GM21825 (cell line): Measurements from ENCODE around the gene LY9.
"Not testable (repeated sequence)": the region's sequence is repeated elsewhere in the genome, so short reads cannot be mapped to it uniquely, and the experiment has no call there.

Source experiments
- ATAC-seq: cut with Tn5 transposase; IDR thresholded peaks from one replicate; pipeline ENCODE4 v1.9.1; 2021; ENCODE audit warnings: mild to moderate bottlenecking, moderate library complexity; ENCODE audit not compliant: unreplicated experiment

LY9 gene

GRCh38 chr1:160863774-160864131 is 67.8 kb downstream of the LY9 start:
- no peak for ATAC-seq

DNA sequence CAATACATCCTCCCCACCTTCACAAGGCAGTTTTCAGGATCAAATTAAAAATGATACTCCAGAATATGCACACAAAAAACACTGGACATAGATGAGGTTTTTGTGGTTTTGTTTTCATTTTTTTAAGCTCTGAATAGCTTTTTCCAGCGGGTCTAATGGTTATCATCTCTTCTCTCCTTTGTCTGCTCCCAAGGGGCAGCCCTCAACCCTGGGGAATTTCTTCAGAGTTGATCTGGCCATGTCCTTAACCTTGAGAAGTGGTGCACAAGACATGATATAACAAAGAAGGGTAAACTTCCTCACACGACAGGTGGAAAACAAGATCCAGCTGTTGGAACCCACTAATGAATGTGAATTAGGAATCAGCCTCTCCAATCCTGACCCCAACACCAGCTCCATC is 68.2 kb downstream of the LY9 start:
- ATAC-seq: no peak

GRCh38 chr1:160865337-160865736 is 69.4 kb downstream of the LY9 start:
- no peak for ATAC-seq

DNA sequence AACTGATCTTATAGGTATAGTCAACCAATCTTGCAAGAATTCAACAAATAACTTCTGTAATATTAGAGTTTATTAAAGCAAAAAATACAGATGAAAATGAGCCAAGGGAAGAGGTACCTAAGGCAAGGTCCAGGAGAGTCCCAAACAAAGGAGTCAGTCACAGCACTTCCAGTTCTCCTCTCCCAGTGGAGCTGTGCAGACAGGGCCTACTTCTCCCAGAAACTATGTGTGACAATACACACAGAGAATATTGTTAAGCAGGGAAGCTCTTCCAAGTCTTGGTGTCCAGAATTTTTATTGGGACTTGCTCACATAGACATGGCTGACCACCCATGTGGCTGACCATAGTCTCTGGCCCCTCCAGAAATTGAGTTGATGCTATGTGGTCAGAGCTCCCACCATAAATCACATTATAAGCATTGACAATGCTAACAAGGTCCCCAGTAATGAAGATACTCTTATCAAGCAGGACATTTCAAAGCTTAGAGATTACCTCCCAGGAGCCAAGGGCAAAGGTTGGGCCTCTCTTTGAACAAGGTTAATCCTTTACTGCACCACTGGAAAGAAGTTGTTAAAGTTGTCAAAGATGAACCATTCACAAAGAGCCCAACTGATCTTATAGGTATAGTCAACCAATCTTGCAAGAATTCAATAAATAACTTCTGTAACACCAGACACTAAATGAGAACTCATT is 70.2 kb downstream of the LY9 start:
- ATAC-seq: no peak

- no peak for ATAC-seq
Measured at GRCh38 chr1:160866695-160867260, 70.8 kb downstream of the LY9 start.

DNA sequence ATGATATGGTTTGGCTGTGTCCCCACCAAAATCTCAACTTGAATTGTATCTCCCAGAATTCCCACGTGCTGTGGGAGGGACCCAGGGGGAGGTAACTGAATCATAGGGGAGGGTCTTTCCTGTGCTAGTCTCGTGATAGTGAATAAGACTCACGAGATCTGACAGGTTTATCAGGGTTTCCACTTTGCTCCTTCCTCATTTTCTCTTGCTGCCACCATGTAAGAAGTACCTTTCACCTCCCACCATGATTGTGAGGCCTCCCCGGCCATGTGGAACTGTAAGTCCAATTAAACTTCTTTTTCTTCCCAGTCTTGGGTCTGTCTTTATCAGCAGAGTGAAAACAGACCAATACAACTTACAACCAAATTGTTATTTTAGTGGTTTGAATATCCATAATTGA is 71.7 kb downstream of the LY9 start:
- ATAC-seq: not testable (repeated sequence)

- ATAC-seq: no peak
Measured at GRCh38 chr1:160868141-160868540, 72.2 kb downstream of the LY9 start.

- no peak for ATAC-seq
Measured at GRCh38 chr1:160874935-160875334, 79.0 kb downstream of the LY9 start.

- not testable (repeated sequence) for ATAC-seq
Measured at GRCh38 chr1:160875591-160875990, 79.6 kb downstream of the LY9 start.

- ATAC-seq: no peak
Measured at GRCh38 chr1:160876311-160876710, 80.3 kb downstream of the LY9 start.

GRCh38 chr1:160877221-160877620 is 81.2 kb downstream of the LY9 start:
- ATAC-seq: no peak
